Neural progenitor cell (in vitro differentiated cells): ENCODE results near the gene CEACAM16.

ENCODE experiments used
- CTCF ChIP-seq: fragments of 200-600 bp; sonication (generic); IDR thresholded peaks from 2 replicates; pipeline ENCODE4 v1.5.1; 2017; ENCODE audit warnings: antibody characterized with exemption, mild to moderate bottlenecking
- EZH2 ChIP-seq: fragments of 200-600 bp; sonication (generic); IDR thresholded peaks from 2 replicates; pipeline ENCODE4 v1.6.1; 2017; ENCODE audit warnings: antibody characterized with exemption, mild to moderate bottlenecking, moderate library complexity

GRCh38 chr19:44744871-44745332 lies 46.0 kb downstream of the CEACAM16 start:
- TF ChIP-seq CTCF (no peak), EZH2 (no peak)
